Stimulated activated CD4-positive, alpha-beta T cell treated with anti-CD3 and anti-CD28 coated beads, Interleukin-12 subunit alpha, Interleukin-12 subunit beta, amount 100 ng/mL, for 48 hours (primary cell): ENCODE data around the gene SBF1.
A peak's percentile ranks its signal among the peaks of the same experiment; 100 is the strongest.

Experiments used
- DNase-seq, 3 donors: peaks; one replicate each; pipeline ENCODE4 v3.0.0-alpha.2; 2020; ENCODE audit warnings: low read depth in 2 of 3, low spot score in 1 of 3

The SBF1 gene

DNA sequence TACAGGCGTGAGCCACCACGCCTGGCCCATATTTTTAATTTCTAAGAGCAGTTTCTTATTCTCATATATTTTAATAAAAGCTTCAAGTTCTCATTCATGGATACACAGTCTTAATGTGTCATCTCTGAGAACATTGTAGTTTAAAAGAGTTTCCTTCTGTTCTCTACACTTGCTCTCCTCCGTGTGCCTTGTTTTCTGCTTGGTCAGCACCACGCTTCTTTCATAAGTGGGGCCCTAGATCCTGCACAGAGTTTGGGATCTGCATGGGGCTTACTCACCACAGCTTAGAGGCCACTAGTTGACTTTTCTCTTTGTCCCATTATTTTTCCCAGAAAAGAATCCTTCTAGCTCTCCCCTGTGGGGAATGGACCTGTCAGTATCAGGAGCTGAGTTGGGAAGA lies 72.9 kb downstream of the SBF1 start:
- DNase-seq = no peak

DNA sequence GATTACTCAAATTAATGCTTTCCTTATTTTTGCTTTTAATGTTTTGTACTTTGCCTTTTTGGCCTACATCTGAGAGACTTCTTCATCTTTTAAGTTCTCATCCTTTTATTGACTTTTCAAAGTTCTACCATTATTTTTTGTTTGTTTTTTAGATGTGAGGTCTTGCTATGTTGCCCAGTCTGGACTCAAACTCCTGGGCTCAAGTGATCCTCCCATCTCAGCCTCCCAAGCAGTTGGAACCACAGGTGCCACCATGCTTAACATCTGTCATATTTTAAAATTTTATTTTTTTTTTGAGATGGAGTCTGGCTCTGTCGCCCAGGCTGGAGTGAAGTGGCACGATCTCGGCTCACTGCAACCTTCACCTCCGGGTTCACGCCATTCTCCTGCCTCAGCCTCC lies 73.9 kb downstream of the SBF1 start:
- DNase-seq = no peak

DNA sequence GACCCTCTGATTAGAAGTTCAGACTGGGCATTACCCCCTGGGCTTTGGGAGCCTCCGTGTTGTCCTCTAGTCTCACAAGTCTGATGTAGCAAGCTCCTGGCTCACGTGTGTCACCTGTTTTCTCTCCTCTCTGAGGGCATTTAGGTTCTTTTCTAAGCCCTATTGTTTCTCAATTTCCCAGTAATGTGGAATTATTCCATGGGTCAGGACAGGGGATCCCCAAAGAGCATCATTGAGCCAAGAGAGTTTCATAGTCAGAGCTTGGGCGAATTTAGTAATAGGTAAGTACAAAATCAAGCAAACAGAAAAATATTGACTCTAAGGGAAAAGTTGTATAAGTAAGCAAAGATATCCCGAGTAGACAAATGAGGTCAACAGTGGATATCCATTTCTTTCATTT lies 74.4 kb downstream of the SBF1 start:
- no peak for DNase-seq

DNA sequence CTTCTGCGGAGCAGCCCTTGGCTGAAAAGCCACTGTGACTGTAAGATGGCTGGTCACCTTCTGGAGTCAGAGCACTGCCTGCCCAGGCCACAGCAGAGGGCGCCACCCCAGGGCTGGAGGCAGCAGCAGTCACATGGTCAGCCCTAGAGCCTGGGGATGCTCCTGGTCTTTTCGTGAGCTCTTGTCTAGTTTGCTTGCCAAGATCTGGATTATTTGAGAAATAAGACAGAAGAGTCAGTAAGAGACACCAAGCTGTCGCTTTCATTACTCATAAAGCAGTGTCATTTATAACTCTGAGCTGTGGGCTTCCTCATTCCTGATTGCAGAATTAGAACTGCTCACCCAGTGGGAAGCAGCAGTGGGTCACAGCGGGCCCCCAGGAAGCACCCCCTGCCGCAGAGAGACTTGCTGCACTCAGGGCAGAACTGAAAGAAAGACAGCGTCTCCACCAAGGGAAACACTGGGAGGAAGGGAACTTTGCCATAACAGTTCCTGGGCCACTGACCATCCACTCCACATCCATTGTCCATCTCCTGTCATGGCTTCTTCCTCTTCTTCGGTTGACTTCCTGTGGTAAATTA lies 75.0 kb downstream of the SBF1 start:
- no peak for DNase-seq

DNA sequence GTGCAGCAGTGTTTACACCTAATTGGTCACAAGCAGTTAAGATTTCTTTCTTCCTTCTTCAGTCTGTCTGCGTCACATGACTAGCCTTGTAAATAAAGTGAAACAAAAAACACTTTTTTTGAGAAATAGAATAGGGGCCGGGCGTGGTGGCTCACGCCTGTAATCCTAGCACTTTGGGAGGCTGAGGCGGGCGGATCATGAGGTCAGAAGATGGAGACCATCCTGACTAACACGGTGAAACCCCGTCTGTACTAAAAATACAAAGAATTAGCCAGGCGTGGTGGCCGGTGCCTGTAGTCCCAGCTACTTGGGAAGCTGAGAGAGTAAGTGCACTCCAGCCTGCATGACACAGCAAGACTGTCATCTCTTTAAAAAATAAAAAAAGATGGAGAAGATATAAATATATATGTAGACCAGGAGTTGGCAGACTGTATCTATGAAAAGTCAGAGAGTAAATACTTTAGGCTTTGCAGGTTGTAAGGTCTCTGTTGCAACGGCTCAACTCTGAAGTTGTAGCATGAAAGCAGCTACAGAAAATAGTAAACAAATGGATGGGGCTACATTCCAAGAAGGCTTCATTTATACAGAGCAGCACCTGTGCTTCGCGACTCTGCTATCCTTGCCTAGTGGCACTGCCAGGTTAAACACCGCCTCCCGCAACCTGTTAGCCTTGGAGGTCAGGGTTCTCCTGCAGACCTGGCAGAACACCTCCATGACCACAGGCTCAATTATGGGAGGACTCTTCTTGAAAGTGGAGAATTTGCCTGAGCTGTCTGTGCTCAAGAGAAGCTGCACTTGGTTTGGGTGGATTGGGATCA lies 75.8 kb downstream of the SBF1 start:
- DNase-seq = no peak

DNA sequence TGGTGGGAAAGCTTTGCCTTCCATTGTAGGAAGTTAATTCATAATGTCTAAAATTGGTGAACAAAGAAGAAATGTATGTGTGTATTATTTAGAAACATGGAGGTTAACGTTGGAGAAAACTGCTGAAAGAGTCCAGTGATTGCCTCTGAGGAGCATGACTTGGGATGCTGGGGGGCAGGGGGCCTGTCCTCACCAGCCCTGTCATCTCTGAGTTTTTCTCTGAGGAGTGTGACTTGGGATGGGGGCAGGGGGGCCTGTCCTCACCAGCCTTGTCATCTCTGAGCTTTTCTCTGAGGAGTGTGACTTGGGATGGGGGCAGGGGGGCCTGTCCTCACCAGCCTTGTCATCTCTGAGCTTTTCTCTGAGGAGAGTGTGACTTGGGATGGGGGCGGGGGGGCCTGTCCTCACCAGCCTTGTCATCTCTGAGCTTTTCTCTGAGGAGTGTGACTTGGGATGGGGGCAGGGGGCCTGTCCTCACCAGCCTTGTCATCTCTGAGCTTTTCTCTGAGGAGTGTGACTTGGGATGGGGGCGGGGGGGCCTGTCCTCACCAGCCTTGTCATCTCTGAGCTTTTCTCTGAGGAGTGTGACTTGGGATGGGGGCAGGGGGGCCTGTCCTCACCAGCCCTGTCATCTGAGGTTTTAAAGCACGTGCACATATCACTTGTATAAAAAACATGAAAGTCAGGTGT lies 77.3 kb downstream of the SBF1 start:
- peak in 2 of 3 donors; percentile 8 to 10 for DNase-seq

DNA sequence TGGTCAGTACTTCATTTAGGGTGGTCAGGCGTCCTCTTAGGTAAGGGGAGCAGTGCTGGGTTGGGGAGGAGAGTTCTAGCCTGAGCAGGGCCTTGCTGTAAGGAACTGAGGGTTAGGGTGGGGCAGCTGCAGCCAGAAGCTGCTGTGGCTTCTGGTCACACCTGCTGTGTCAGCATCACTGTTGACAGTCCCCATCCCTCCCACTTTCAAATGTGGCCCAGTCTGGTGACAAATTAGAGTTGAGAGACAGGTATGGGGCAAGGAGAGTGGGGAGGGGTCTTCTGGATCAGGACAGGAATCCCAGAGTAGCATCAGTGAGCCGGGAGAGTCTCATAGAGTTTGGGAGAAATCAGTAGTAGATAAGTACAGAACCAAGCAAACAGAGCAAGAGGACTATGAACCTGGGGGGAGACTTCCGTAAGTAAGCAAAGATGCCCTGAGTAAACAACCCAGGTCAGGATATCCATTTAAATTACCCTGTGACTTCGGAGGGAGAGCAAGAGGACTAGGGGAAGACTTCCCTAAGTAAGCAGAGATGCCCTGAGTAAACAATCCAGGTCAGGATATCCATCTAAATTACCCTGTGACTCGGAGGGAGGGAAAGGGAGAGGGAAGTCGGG lies 78.0 kb downstream of the SBF1 start:
- no peak for DNase-seq
